ENCODE data around the gene LCN10. TPM values are rescaled to one million over a fixed set of nuclear protein-coding genes. Genes with fewer than 3 reads are reported as not detected.

The LCN10 gene
- total RNA-seq, 1 donor from 2014 or later = not detected

DNA sequence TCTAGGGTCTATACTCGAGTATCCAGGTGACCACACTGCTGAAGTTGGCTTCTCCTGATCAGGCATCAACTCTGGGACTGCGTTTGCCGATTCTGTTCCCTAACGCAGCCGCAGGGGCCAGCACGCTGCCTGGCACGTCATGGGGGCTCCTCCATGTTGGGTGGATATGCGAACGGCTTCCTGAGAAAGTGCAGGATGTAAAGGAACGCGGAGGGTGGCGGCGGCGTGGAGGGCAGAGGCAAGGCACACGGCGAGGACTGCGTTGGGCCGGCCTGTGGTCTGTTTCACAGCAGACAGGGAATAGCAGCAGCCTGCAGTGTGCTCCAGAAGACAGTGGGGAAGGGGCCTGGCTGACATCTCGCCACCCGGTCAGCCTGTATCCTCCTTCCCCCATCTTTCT, 3.8 kb downstream of the LCN10 start:
- no peak for DNase-seq

DNA sequence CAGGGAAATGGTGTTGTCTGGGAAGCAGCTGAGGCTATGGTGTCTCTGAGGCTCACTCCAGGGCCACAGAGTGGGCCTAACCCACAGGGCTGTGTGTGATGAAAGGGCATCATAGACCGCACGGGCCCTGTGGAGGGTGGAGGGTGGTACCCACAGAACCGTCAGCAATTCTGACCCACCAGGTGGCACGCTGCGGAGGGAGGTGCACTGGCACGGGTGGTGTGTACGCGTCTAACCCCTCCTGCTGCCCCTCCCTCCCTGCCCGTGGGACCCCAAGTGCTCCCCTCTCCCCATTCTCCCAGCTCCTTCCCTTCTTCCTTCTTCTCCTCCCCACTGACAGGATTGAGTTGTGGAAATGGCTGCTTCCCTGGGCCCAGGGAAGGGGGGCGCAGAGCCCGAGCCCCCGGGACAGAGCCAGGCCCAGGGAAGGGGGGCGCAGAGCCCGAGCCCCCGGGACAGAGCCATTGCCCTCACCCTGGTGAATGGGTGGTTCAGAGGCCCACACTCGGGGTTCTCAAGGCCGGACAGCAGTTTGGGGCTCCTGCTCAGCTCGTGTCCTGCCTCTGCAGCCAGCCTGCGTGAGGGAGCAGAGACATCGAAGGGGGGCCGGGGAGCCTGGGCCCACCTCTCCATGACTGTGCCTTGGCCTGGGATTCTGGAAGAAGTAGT, 6.8 kb downstream of the LCN10 start:
- DNase-seq = no peak

DNA sequence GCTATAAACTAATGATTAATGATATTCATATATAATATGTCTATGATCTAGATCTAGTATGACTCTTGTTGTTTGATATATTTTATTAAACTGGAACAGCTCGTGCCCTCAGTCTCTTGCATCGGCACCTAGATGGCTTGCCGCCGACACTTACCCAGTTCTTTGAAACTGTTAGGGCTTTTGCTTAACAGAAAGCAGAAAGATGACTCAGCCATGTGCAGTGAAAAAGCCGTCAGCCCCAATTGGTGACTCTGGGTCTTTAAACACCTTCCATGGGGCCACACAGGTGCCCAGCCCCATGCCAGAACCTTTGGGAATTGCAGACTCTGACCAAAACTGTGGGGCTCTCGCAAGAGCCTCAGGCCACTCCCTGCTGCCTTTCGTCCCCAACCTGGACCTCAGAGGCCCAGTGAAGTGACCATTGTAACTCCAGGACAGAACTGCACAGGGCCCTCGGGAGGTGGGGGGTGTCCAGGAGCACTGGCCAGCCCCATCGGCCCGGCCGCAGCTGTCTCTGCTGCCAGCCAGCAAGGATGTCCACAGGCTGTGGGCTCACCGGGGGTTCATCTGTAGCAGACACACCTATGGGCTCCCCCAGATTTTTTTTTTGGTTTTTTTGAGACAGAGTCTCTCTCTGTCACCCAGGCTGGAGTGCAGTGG, 7.8 kb downstream of the LCN10 start:
- DNase-seq = no peak

DNA sequence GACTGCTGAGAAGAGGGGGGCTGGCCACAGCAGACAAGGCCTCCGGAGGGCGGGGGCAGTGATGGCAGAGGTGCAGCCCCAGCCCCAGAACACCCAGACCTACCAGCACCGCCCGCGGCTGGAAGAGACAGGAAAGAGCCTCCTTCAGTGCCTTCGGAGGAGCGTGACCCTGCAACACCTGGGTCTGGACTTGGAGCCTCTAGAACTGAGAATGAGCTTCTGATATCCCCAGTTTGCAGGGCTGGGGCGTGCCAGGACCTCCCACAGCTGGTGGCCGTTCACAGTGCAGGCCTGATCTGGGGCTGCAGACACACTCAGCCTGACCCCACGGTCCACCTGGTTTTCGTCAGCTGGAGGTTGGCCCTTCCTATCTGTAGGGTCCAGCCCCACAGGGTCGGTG, 9.1 kb downstream of the LCN10 start:
- no peak for DNase-seq

DNA sequence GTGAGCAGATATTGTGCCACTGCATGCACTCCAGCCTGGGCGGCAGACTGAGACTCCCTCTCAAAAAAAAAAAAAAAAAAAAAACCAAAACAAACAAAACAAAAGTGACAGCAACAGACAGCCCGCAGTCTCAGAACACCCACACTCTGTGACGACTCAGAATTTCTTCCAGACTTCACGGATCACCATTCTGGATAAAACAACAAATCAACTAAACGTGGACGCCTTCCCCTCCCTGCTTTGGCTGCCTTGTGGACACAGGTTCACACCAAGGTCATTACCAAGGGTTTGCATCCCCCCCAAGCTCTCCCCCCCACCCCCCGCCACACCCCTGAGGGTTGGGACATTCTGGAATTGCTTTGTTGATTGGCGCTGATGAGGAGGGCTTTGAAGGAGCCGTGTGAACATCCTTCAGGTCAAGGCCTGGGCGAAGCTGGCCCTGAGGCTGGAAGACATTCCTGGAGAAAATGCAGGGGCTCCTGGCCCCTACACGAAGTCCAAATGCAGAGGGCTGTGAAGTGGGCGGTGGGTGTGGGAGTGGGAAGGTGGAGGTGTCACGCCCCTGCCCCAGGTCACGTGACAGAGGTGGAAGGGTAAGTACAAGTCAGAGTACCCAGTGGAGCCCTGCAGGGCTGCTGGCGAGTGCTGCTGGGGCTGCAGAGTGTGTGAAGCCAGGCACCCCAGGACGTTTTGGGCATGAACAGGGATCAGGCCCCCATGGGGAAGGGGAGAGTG, 10.1 kb downstream of the LCN10 start:
- no peak for DNase-seq

DNA sequence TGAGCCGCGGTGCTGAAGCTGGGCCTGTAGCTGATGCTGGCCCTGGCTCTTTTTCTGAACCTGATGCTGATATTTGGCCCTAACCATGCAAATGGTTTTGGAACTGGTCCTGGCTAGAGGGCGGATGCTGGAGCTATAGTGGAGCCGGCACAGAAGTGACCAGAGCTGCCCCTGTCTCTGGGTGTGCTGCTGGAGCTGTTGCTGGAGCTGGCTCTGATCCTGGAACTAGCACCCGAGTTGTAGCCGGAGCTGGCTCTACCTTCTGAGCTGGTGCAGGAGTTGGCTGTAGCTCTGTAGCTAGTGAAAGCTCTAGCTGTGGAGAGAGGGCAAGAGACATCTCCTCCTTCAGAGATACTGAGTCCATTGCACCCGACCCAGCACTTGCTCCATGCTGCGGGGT, 12.8 kb downstream of the LCN10 start:
- no peak for DNase-seq

DNA sequence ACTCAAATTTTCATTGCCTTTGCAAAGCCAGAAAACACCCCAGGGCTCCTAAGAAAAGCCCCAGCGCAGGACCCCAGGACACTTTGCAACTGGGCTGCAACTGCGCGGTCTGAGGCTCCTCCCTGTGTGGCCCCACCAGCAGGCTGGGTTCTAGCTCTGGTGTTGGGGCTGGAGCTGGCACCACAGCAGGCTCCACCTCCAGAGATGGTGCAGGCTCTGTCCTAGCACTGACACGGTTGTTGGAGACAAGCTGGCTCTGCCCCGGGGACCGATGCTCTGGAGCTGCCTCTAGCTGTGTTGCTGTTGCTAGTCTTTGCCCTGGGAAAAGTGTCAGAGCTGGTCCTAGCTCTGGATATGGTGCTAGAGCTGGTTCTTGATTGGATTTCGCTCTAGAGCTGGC, 13.6 kb downstream of the LCN10 start:
- DNase-seq = no peak

DNA sequence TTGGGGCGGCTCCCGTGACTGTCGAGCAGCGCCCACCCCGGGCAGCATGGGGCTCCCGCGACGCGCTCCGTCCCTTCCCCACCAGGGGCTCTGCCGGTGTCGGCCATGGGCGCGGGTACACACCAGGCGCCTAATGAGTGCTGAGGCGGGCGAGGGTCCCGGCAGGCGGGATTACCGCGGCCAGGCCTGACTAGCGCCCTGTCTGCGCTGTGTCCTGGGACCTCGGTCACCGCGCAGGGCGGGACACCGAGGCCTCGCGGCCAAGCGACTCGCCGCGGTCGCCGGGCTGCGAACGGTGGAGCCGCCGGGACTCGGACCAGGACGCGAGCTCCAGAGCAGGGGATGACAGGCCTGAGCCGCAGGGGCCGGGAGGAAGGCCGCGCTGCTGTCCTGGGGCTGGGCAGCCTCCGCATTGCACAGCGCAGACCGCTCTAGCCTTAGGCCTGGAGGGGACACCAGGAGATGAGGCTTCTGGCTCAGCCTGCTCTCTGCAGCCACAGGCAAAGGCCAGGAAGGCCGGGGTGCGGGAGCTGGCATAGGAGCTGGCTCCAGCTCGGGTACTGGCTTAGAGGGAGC, 14.1 kb downstream of the LCN10 start:
- no peak for DNase-seq

DNA sequence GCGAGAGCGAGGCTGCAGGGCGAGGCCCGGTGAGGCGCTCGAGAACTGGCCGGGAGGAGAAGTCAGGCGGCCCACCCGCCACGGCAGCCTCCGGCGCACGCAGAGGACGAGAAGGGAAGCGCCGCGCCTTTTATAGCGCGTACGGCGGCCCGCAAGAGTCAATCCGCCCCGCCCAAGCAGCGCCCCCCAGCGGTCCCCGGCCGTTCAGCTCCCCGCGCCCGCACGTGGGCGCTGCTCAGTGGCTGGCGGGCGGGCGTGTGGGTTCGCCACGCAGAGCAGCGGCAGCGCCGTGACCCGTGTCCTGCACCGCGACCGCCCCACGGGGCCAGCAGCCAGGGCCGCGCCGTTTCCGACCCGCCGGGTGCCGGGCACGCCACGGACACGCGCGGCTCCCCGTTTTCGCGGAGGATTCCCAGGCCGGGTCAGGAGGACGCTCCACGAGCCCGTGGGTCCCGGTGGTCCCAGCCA, 14.6 kb downstream of the LCN10 start:
- DNase-seq = peak; percentile 85

DNA sequence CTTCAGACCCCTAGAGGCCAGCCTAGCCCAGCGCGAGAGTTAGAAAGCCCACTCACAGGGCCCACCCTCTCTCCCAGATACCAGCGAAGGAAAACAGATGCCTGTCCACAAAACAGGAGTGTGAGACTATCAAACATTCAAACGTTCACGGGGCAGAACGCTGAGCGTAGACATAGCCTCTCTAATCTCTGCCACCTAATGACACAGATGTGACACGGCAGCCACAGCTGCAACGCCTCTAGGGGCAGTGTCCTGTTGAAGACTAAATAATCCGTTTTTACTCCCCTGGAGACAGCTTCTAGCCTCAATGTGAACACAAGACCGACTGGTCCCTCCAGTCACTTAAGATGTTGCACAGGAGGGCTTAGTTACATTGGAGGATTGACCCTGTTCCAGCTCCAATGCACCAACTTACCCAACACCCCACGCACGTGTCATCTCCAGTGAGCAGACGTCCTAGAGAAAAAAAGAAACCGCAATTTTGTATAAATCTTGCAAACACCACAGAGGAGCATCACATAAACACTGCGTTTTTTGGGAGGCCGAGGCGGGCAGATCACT, 16.0 kb downstream of the LCN10 start:
- DNase-seq = no peak

DNA sequence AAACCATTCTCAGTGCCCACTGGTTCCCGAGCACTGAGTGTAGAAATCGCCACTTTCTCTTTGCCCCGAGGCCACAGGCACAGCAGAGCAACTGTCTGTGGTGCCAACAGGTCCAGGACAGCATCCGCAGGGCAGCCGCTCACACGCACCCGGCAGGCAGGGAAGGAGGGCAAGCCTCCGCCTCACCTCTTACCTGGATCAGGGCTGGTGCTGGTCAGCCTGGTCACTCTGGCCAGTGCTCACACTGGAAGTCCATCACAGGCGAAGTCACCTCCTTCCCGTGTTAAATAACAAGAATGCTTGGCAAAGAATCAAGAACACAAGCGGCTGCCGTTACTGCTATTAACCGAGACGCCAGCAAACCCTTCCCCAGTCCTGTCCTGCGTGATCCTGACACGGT, 16.6 kb downstream of the LCN10 start:
- DNase-seq = no peak

DNA sequence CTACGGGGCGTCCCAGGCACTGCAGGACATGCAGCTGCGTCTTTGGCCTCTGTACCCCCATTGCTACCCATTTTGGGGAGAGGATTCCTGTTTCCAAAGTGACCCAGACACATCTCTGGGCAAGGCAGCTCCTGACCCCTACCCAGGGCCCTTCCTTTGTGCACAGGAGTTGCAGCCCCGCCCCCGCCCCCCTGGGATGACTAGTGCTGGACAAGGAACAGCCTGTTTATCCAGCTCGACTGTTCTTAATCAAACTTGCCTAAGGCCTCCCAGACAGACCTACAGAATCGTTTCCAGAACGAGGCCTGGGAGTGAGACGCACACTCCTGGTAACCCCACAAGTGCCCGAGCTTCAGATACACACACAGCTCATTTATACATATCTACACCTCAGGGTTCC, 17.1 kb downstream of the LCN10 start:
- DNase-seq = no peak

DNA sequence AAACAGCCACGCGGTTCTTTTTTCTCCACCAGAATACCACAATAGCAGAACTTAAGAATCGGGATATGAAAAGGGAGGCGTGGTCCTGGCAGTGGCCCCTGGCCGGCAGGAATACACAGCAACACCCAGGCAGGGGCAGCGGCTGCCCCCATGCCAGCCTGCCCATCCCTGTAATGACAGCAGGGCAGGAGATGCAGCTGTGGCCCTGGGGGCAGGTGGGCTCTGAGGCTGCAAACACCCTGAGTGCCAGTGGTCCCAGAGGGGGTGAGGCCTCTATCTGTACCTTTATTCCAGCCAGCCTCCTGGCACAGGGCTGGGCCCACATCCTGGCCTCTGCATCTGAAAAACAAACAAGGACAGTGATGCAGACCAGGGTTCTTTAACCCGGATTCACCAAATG, 18.0 kb downstream of the LCN10 start:
- DNase-seq = no peak

DNA sequence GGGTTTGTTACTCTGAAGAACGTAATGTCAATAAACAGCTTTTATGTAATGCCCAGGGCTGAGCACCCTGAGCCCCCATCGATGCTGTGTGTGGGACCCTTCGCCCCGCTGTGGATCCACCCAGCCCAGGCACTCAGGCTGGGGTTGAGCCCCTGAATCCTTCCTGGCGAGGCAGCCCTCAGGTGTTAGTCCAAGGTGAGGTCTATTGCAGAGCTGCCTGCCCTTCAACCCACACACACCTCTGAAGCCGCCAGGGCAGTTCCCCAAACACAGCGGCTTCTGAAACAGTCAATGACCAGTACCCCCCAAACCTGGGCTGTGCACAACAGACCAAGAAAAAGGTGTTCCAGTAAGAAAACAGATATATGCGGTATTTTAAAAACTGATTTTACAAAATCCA, 18.8 kb downstream of the LCN10 start:
- no peak for DNase-seq

DNA sequence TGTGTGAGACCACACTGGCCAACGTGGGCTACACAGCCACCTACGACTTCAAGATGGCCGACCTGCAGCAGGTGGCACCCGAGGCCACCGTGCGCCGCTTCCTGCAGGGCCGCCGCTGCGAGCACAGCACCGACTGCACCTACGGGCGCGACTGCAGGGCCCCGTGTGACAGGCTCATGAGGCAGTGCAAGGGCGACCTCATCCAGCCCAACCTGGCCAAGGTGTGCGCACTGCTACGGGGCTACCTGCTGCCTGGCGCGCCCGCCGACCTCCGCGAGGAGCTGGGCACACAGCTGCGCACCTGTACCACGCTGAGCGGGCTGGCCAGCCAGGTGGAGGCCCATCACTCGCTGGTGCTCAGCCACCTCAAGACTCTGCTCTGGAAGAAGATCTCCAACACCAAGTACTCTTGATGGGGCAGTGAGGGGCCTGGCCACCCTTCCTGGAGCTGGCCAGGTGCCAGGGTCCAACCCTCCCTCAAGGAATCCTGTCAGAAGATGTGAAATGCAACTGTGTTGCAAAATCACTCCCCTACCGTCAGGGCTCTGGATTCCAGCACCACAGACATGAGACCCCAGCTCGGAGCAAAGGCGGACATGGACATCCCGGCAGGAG, 19.3 kb downstream of the LCN10 start:
- DNase-seq = no peak

DNA sequence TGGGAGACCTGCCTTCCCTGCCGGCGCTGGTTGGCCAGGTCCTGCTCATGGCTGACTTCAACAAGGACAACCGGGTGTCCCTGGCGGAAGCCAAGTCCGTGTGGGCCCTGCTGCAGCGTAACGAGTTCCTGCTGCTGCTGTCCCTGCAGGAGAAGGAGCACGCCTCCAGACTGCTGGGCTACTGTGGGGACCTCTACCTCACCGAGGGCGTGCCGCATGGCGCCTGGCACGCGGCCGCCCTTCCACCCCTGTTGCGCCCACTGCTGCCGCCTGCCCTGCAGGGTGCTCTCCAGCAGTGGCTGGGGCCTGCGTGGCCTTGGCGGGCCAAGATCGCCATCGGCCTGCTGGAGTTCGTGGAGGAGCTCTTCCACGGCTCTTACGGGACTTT, 19.8 kb downstream of the LCN10 start:
- no peak for DNase-seq

DNA sequence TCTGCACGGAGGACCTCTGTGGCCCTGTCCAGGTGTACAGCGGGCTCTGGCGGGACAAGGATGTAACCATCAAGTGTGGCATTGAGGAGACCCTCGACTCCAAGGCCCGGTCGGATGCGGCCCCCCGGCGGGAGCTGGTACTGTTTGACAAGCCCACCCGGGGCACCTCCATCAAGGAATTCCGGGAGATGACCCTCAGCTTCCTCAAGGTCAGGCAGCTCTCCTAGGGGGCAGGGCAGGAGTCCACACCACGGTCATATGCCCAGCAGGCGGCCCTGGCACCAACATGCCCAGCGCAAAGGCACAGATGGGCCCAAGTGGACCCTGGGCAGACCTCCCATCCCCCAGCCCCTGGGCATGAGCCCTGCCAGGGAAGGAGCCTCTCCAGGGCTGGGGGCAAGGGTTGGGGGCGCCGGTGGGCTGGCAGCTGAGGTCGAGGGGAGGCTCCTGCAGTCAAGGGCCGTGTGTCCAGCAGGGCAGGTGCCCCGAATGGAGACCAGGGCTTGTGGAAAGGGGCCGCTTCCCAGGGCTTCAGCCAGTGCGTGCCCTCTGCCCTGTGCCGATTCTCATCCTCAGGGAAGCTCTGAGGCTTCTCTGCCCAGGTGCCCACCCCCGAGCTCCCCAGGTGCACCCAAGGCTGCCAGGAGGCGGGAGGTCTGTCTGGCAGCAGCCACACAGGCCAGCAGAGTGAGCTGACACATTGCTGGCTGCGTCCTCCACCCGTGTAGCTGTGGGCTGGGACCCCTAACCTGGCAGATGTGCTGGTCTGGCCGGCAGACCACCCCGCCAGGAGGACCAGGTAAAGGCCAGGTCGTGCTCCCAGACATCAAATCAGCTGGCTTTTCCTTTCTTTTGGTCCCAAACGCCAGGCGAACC, 20.4 kb downstream of the LCN10 start:
- DNase-seq = no peak

DNA sequence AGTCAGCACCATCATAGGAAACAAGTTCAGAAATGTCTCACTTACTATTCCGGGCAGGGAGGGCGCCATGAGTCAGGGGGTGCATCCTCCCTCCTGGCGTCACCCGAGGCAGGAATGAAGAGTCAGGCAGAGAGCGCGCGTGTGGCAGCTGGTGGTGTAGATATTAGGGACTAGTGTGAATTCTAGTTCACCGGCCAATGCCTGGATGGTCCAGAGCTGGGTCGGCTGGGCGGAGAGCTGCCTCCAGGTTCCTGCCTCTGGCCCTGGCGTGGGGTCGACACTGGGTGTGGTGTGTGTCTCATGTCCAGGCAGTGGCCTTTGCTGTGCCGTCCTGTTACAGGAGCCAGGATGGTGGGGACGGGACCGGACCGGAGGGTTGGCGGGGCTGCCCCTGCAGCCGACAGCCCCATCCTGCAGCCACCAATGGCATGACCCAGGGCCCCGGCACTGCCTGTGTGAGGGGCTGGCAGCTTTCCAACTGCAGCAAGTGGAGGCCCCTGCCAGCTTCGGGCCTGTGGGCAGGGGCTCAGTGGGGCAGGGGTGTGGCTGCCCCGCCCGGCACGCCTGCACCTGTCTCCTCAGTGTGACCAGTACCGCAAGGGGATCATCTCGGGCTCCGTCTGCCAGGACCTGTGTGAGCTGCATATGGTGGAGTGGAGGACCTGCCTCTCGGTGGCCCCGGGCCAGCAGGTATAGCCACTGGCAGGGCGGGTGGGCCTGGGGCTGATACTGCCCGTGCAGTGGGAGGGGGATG, 21.2 kb downstream of the LCN10 start:
- no peak for DNase-seq

DNA sequence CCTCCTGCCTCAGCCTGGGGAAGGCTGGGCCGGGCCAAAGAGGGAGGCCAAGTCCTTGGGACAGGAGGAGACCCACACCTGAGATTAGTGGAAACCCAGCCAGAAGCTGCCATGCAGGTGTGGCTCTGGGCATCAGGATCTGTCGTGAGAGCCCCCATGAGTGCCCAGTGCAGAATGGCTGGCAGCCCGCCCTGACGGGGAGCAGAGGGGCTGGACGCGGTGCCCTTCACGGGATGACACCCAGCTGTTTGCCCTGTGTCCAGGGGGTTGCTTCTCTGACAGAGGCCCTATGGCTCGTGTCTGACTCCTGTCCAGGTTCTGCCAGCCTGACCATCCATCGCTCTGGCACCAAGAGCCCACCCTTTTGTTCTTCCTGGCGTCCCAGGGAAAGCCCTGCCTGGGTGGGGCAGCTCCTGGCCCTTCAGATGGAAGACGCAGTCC, 21.8 kb downstream of the LCN10 start:
- no peak for DNase-seq

DNA sequence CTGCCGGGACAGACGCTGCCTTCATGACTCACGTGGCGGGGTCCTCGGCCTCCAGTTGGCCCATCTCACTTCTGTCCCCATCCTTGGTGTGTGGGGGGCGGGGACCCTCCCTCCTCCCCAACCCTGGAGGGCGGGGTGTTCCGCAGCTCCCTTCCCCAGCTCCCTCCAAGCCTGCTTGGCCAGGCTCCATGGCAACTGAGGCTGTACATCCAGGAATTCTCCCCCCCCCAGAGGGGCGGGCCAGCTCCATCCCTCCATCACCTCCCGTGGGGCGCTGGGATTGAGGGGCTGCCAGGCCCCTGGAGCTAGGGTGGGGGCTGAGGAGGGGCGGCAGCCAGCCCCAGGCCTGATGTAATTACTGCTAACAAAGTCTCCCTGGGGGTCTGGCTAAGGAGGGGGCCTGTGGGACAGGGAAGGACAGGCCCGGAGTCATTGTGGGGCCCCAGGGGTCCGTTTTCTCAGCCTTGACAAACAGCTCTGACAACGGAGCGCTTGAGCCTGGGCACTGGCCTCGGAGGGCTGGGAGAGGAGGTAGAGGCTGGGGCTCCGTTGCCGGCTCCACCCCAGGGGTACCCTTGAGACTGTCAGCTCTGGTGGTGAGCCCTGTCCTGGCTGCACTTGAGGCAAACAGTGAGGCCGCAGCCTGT, 22.4 kb downstream of the LCN10 start:
- peak; percentile 32 for DNase-seq
